Measurements from ENCODE around the gene BDNF.

Gene BDNF

GRCh38 chr11:27705873-27706820 lies 5.9 kb upstream of the BDNF start:
- peak; percentile 35 for DNase-seq

- DNase-seq = peak; percentile 70
Measured at GRCh38 chr11:27703481-27703880, 3.2 kb upstream of the BDNF start.

GRCh38 chr11:27702811-27703210 lies 2.6 kb upstream of the BDNF start:
- DNase-seq = no peak

GRCh38 chr11:27701355-27702105 lies 1.3 kb upstream of the BDNF start:
- DNase-seq = peak; percentile 68

- no peak for DNase-seq
Measured at GRCh38 chr11:27699926-27700350, 317 bp downstream of the BDNF start.

DNA sequence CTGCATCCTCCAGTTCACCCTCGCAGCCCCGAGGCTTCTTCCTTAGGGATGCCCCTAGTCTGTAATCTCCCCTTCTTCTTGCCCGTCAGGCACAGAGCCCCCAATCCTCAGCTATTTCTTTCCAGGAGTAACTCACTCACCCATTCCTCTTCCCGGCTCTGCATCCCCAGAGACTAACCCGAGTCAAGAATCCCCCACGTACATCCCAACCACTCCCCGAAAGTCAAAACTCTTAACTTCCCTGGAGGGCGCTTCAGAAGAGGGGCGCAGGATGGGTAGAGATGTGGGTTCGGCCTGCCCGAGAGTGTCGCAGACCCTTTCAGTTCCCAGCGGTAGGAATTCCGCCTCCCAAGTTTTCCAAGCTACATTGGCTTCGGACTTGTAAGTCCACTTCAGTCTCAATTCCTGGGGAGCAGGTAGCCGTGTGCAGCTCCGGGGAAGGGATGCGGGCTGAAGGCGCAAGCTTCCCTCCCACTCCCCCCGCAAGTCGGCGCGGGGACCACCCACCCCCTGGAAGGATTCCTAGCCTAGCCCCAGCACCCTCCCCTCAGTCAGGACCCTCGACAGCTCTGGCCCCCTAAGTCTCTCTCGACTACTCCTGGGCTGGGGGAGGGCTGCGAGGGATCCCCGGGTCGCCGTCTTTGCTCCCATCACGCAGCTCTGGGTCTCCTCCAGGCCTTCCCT lies 871 bp downstream of the BDNF start:
- DNase-seq = no peak

DNA sequence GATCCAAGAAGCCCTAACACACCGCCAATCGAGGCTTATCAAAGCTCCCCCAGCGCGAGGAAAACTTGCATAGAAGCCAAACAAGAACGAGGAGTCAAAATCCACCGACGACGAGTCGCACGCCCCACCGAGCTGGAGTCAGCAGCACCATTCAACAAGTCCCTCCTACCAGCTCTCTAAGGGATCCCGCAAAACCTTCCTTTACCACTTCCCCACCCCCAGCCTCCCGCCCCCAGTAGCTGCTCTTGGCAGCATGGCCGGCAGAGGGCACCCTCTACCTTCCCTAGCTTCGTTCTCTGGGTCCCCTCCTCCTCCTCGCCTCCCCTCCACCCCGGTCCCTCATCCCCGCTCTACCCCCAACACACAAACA lies 1.4 kb downstream of the BDNF start:
- DNase-seq = peak; percentile 77

- no peak for DNase-seq
Measured at GRCh38 chr11:27697679-27698275, 2.5 kb downstream of the BDNF start.

DNA sequence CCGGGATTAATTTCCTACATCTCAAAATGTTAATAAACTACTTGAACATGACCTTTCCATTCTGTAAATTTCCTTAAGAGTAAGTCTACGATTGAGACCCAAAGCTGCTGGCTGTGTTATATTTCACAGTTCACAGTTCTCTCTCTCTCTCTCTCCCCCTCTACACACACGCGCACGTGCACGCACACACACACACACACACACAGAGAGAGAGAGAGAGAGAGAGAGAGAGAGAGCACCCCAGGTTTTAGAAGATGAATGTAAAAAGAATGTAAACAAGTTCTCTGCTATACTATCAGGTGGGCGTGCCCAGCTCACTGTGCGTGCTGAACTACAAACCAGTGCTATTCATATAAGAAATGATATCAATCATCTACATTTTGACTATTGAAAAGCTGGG lies 3.3 kb downstream of the BDNF start:
- no peak for DNase-seq

DNA sequence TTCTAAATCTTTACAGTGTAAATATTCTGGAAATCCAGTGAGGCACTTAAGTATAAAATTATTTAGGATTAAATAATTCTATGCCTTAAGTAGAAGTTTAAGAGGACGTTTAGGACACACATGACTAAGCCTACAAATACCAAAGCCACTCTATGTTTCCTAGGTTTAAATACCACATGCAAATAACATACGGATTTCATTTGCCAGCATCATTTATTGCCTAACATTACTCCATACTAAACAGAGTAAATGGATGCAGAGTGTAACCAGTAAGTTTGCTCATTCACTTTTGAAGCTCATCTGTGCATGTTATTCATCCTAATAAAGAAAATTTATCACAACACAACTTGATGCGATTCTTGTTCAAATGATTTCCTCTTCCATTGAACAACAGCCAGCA lies 4.1 kb downstream of the BDNF start:
- no peak for DNase-seq

DNA sequence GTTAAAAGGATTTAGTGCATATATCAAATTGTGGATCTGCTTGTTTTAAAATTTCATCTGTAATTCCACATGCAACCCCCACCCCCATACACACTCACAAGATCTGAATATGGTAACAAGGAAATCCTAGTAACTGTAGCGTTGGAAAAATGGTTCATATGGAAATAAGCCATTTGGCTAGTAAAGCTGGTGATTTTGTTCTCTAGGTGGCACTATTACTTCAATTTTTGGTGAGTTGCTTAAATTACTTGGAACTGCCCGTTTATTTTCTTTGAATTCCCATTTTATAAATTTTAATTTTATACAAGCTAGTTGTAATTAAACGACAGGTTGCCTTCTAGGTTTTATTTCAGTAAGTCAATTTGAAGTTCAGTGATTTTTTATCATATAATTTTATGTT lies 5.3 kb downstream of the BDNF start:
- DNase-seq = no peak

DNA sequence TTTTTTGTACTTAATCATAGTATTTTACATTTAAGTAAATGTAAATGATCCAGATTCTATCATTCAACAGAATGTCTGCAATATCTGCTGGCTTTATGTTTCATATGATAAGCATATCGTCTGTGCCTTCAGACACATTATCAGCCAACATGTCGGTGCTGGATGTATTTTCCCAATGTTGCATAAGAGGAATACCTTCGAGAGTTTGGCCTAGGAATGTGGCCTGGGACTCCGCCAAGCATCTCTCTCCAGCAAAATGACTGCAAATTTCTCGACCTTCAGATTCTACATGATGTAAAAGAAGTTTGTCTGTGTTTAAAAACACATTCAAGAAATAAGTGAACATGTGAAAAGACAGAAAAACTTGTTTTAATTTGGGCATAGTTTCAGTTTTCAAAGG lies 6.9 kb downstream of the BDNF start:
- peak; percentile 71 for DNase-seq

DNA sequence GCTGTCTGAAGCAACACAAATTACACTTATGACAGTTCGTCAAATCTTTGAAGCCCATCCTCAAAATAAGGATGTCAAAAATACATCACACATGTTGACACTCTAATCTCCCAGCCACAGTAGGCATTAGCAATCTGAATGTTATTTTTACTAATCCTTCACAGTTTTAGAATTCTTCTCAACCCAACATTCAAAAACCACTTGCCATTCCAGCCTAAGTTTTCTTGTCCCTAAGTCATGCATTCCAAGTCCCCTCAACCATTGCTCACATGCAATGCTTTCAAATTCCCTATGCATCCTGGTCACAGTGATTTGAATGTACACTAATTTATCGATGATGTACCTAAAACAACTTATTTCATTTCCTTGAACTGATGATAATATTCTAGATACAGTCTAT lies 7.5 kb downstream of the BDNF start:
- no peak for DNase-seq

DNA sequence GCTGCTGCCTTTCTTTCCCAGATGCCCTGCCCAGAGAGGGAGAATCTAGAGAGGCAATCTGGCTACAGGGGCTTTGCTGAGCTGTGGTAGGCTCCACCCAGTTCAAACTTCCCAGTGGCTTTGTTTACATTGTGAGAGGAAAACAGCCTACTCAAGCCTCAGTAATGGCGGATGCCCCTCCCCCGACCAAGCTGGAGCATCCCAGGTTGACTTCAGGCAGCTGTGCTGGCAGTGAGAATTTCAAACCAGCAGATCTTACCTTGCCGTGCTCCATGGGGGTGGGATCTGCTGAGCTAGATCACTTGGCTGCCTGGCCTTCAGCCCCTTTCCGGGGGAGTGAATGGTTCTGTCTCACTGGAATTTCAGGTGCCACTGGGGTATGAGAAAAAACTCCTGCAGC lies 12.2 kb downstream of the BDNF start:
- no peak for DNase-seq

- DNase-seq = no peak
Measured at GRCh38 chr11:27681664-27682063, 18.6 kb downstream of the BDNF start.

- peak; percentile 57 for DNase-seq
Measured at GRCh38 chr11:27679136-27680015, 20.9 kb downstream of the BDNF start.

GRCh38 chr11:27678242-27678641 lies 22.0 kb downstream of the BDNF start:
- no peak for DNase-seq

DNA sequence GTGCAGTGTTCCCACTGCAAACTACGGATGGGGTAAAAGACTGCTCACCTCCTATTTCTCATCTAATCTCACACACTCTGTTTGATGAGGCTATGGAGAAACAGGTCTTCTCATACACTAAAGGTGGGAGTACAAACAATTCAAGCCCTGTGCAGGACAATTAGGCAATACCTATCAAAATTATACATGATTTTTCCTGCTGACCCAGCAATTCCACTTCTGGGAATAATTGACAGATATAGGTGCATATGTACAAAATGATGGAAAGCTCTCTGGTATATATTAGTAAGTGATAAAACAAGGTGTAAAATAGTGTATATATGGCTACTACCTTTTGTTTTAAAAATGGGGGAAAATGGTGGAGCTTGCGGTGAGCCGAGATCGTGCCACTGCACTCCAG lies 23.1 kb downstream of the BDNF start:
- DNase-seq = no peak

GRCh38 chr11:27673979-27674663 lies 26.1 kb downstream of the BDNF start:
- DNase-seq = no peak

- DNase-seq = no peak
Measured at GRCh38 chr11:27672836-27673464, 27.3 kb downstream of the BDNF start.
